Brain microvascular endothelial cell (primary cell): ENCODE data around the gene RYR3.

ENCODE experiments used
- DNase-seq: peaks from one replicate; pipeline ENCODE4 v3.0.0-alpha.2; 2020
- H3K27ac ChIP-seq: fragments of 250-450 bp; sonication (Bioruptor Pico); 2 replicates; pipeline ENCODE4 v1.5.1; 2020; ENCODE audit warnings: mild to moderate bottlenecking, moderate library complexity
- H3K27me3 ChIP-seq: fragments of 250-450 bp; sonication (Bioruptor Pico); replicated peaks from 2 replicates; pipeline ENCODE4 v1.5.1; 2020; ENCODE audit warnings: mild to moderate bottlenecking
- H3K36me3 ChIP-seq: fragments of 250-450 bp; sonication (Bioruptor Pico); replicated peaks from 2 replicates; pipeline ENCODE4 v1.5.1; 2020; ENCODE audit warnings: mild to moderate bottlenecking
- H3K4me3 ChIP-seq: 2 replicates; pipeline ENCODE4 v1.5.1; 2011; ENCODE audit warnings: low read depth, mild to moderate bottlenecking, control low read depth, low read length, moderate library complexity
- CTCF ChIP-seq: IDR thresholded peaks from 2 replicates; pipeline ENCODE4 v1.5.1; 2011; ENCODE audit warnings: low read depth, mild to moderate bottlenecking, moderate library complexity, low read length, control low read depth, inconsistent platforms; ENCODE audit errors: missing control alignments
- in situ Hi-C: cut with HindIII; loops from 2 replicates; pipeline ENCODE4 v1.10.0; 2017; ENCODE audit warnings: low sequenced_read_pairs, low pct_ligation_motif_present

The RYR3 gene

GRCh38 chr15:33608714-33609113 lies 297.9 kb downstream of the RYR3 start:
- Histone ChIP-seq H3K27me3 (no peaks in the 10 kb centered on the region), H3K4me3 (no peak overlapping the region), H3K27ac (no peak overlapping the region), H3K36me3 (no peaks in the 10 kb centered on the region)
- in situ Hi-C loops = no loop called here
- peak; percentile 15 for DNase-seq
- peak; percentile 61 for TF ChIP-seq CTCF

GRCh38 chr15:33612721-33613304 lies 302.0 kb downstream of the RYR3 start:
- Histone ChIP-seq H3K27ac (no peak overlapping the region), H3K27me3 (no peaks in the 10 kb centered on the region), H3K4me3 (no peak overlapping the region), H3K36me3 (no peaks in the 10 kb centered on the region)
- no peak for DNase-seq
- in situ Hi-C loops = no loop called here
- no peak for TF ChIP-seq CTCF

- no peak for TF ChIP-seq CTCF
- no peak overlapping the region for H3K27ac ChIP-seq
- H3K4me3 ChIP-seq = no peak overlapping the region
- no peaks in the 10 kb centered on the region for H3K36me3 ChIP-seq
- H3K27me3 ChIP-seq = no peaks in the 10 kb centered on the region
- in situ Hi-C loops = no loop called here
- DNase-seq = no peak
Measured at GRCh38 chr15:33616475-33616874, 305.7 kb downstream of the RYR3 start.

- in situ Hi-C loops = no loop called here
- Histone ChIP-seq H3K4me3 (no peak overlapping the region), H3K27me3 (no peaks in the 10 kb centered on the region), H3K36me3 (no peaks in the 10 kb centered on the region), H3K27ac (no peak overlapping the region)
- DNase-seq = no peak
- TF ChIP-seq CTCF = no peak
Measured at GRCh38 chr15:33618350-33618749, 307.6 kb downstream of the RYR3 start.

- DNase-seq = no peak
- H3K27me3 ChIP-seq = no peaks in the 10 kb centered on the region
- no peak overlapping the region for H3K27ac ChIP-seq
- no peaks in the 10 kb centered on the region for H3K36me3 ChIP-seq
- in situ Hi-C loops = no loop called here
- TF ChIP-seq CTCF = no peak
- no peak overlapping the region for H3K4me3 ChIP-seq
Measured at GRCh38 chr15:33621141-33621540, 310.4 kb downstream of the RYR3 start.

- H3K27ac ChIP-seq = no peak overlapping the region
- H3K27me3 ChIP-seq = no peaks in the 10 kb centered on the region
- no peaks in the 10 kb centered on the region for H3K36me3 ChIP-seq
- peak; percentile 31 for TF ChIP-seq CTCF
- no peak for DNase-seq
- in situ Hi-C loops = no loop called here
- H3K4me3 ChIP-seq = no peak overlapping the region
Measured at GRCh38 chr15:33623010-33623409, 312.2 kb downstream of the RYR3 start.
